ENCODE measurements around the gene SEPHS2. TPM values are rescaled to one million over a fixed set of nuclear protein-coding genes. Genes with fewer than 3 reads are reported as not detected.

The SEPHS2 gene
- total RNA-seq, 6 experiments from 2014 or later: 157 to 228 (median 205) TPM

GRCh38 chr16:30446203-30446595, 525 bp upstream of the SEPHS2 start:
- peak overlapping the region; percentile 86 to 98 (median 94) for H3K27ac ChIP-seq
- 10% methylated on average over 6 of the region's 10 CpGs for WGBS (ENCODE audit: insufficient coverage, low coverage, low lambda C conversion rate, missing lambda C conversion rate)
- peaks cover 0 to 36% (median 9%) of the 10 kb centered on the region in 4 donors for H3K4me1 ChIP-seq
- no peaks in the 10 kb centered on the region for H3K9me3 ChIP-seq
- TF ChIP-seq CTCF (IDR thresholded peaks at IDR 0.05) (no peak), POLR2A (IDR thresholded peaks at IDR 0.05) (no peak)
- H3K27me3 ChIP-seq: no peaks in the 10 kb centered on the region
- intact Hi-C loops (cut with DNase I): no loop called here
- peak overlapping the region; percentile 69 to 96 (median 83) for H3K4me3 ChIP-seq
- ATAC-seq (peak; percentile 1 to 30 (median 14)), DNase-seq (no peak)
- H3K36me3 ChIP-seq: peaks cover 0 to 4% (median 2%) of the 10 kb centered on the region in 4 donors

- no peak for TF ChIP-seq POLR2A (IDR thresholded peaks at IDR 0.05)
- no peak for TF ChIP-seq CTCF (IDR thresholded peaks at IDR 0.05)
- intact Hi-C loops (cut with DNase I): no loop called here
- 17% methylated on average over 5 of the region's 11 CpGs for WGBS (ENCODE audit: insufficient coverage, low coverage, low lambda C conversion rate, missing lambda C conversion rate)
- ATAC-seq (no peak), DNase-seq (no peak)
- H3K27ac ChIP-seq: peak overlapping the region; percentile 85 to 98 (median 94)
- H3K9me3 ChIP-seq: no peaks in the 10 kb centered on the region
- H3K4me3 ChIP-seq: peak overlapping the region; percentile 69 to 96 (median 83)
- peaks cover 0 to 4% (median 2%) of the 10 kb centered on the region in 4 donors for H3K36me3 ChIP-seq
- H3K27me3 ChIP-seq: no peaks in the 10 kb centered on the region
- peaks cover 0 to 36% (median 9%) of the 10 kb centered on the region in 4 donors for H3K4me1 ChIP-seq
These were observed 596 bp downstream of the SEPHS2 start for GRCh38 chr16:30445149-30445407.

- H3K36me3 ChIP-seq: peaks cover 0 to 4% (median 2%) of the 10 kb centered on the region in 4 donors
- intact Hi-C loops (cut with DNase I): no loop called here
- H3K27me3 ChIP-seq: no peaks in the 10 kb centered on the region
- no peaks in the 10 kb centered on the region for H3K9me3 ChIP-seq
- peaks cover 0 to 36% (median 9%) of the 10 kb centered on the region in 4 donors for H3K4me1 ChIP-seq
- 21% methylated on average over 28 of the region's 29 CpGs for WGBS (ENCODE audit: insufficient coverage, low coverage, low lambda C conversion rate, missing lambda C conversion rate)
- no peak for DNase-seq
- H3K4me3 ChIP-seq: peak overlapping the region; percentile 69 to 96 (median 83)
- TF ChIP-seq CTCF (IDR thresholded peaks at IDR 0.05): no peak
- peak overlapping the region; percentile 85 to 98 (median 94) for H3K27ac ChIP-seq
- no peak for ATAC-seq
These were observed 1.2 kb downstream of the SEPHS2 start for GRCh38 chr16:30444231-30445148.

GRCh38 chr16:30443631-30444030, 2.0 kb downstream of the SEPHS2 start:
- H3K9me3 ChIP-seq: no peaks in the 10 kb centered on the region
- peaks cover 0 to 4% (median 2%) of the 10 kb centered on the region in 4 donors for H3K36me3 ChIP-seq
- peak overlapping the region; percentile 85 to 98 (median 94) for H3K27ac ChIP-seq
- H3K4me1 ChIP-seq: peaks cover 0 to 30% (median 7%) of the 10 kb centered on the region in 4 donors
- ATAC-seq: peak in 1 of 4 donors; percentile 5
- TF ChIP-seq CTCF (IDR thresholded peaks at IDR 0.05) (no peak), POLR2A (IDR thresholded peaks at IDR 0.05) (no peak)
- 21% methylated on average over 2 of the region's 2 CpGs for WGBS (ENCODE audit: insufficient coverage, low coverage, low lambda C conversion rate, missing lambda C conversion rate)
- no peaks in the 10 kb centered on the region for H3K27me3 ChIP-seq
- intact Hi-C loops (cut with DNase I): no loop called here
- no peak for DNase-seq
- peak overlapping the region; percentile 69 to 96 (median 83) for H3K4me3 ChIP-seq

Data from right lobe of liver (tissue), 6 donors.